Keratinocyte (primary cell): ENCODE results near the gene TSBP1. TPM values are rescaled to one million over a fixed set of nuclear protein-coding genes. Genes with fewer than 3 reads are reported as not detected.

ENCODE experiments used
- DNase-seq: peaks from one replicate; pipeline ENCODE4 v3.0.0-alpha.2; 2011; ENCODE audit warnings: low read depth, missing footprints, low spot score
- FAIRE-seq: peaks from 2 replicates; lab custom pipeline; 2011; peaks lifted over from hg19 to GRCh38; lab: Jason Lieb, UNC
- H2AFZ ChIP-seq: 2 replicates; pipeline ENCODE4 v1.6.0; 2012; ENCODE audit warnings: low read length, control low read depth, inconsistent platforms; ENCODE audit not compliant: control insufficient read depth
- H3K27ac ChIP-seq: 2 replicates; pipeline ENCODE4 v1.5.1; 2011; ENCODE audit warnings: low read length; ENCODE audit not compliant: control insufficient read depth, insufficient read depth
- H3K27me3 ChIP-seq: 3 replicates; pipeline ENCODE4 v1.6.0; 2011; ENCODE audit warnings: low read length; ENCODE audit not compliant: control insufficient read depth, insufficient read depth; ENCODE audit errors: extremely low read depth
- H3K36me3 ChIP-seq, 2 experiments: 2 replicates in 1 of 2; 3 replicates in 1 of 2; pipeline ENCODE4 v1.5.1; 2011; ENCODE audit warnings: low read length in 2 of 2, mild to moderate bottlenecking in 1 of 2; ENCODE audit not compliant: control insufficient read depth in 2 of 2, insufficient read depth in 2 of 2; ENCODE audit errors: extremely low read depth in 1 of 2
- H3K4me1 ChIP-seq: 3 replicates; pipeline ENCODE4 v1.5.1; 2011; ENCODE audit warnings: low read length; ENCODE audit not compliant: control insufficient read depth, insufficient read depth; ENCODE audit errors: extremely low read depth
- H3K4me2 ChIP-seq: 3 replicates; pipeline ENCODE4 v1.6.0; 2011; ENCODE audit warnings: low read depth, low read length; ENCODE audit not compliant: control insufficient read depth, insufficient read depth; ENCODE audit errors: extremely low read depth
- H3K4me3 ChIP-seq, 3 experiments: fragments of 200-600 bp in 1 of 3; sonication (generic) in 1 of 3; 2 replicates in 2 of 3; 3 replicates in 1 of 3; pipeline ENCODE4 v1.5.1; 2011 to 2016; ENCODE audit warnings: low read length in 3 of 3, mild to moderate bottlenecking in 3 of 3, control low read depth in 2 of 3, inconsistent platforms in 1 of 3, low read depth in 1 of 3, mixed read lengths in 1 of 3, mixed run types in 1 of 3, moderate library complexity in 1 of 3; ENCODE audit not compliant: control insufficient read depth in 2 of 3, insufficient read depth in 2 of 3; ENCODE audit errors: extremely low read depth in 1 of 3
- H3K79me2 ChIP-seq: 2 replicates; pipeline ENCODE4 v1.6.0; 2012; ENCODE audit warnings: low read length; ENCODE audit not compliant: control insufficient read depth, insufficient read depth
- H3K9ac ChIP-seq: 3 replicates; pipeline ENCODE4 v1.6.0; 2011; ENCODE audit warnings: low read length; ENCODE audit not compliant: control insufficient read depth, insufficient read depth; ENCODE audit errors: extremely low read depth
- H3K9me1 ChIP-seq: 3 replicates; pipeline ENCODE4 v1.6.0; 2011; ENCODE audit warnings: low read length; ENCODE audit not compliant: control insufficient read depth, insufficient read depth; ENCODE audit errors: extremely low read depth
- H3K9me3 ChIP-seq: 2 replicates; pipeline ENCODE4 v1.5.1; 2012; ENCODE audit warnings: low read depth, low read length; ENCODE audit not compliant: control insufficient read depth
- H4K20me1 ChIP-seq: 3 replicates; pipeline ENCODE4 v1.6.0; 2011; ENCODE audit warnings: low read length; ENCODE audit not compliant: control insufficient read depth, insufficient read depth; ENCODE audit errors: extremely low read depth
- CTCF ChIP-seq, 3 experiments: IDR thresholded peaks in 1 of 3; conservative IDR thresholded peaks in 1 of 3; optimal IDR thresholded peaks in 1 of 3; 2 replicates in 2 of 3; 3 replicates in 1 of 3; pipeline versions ENCODE3 to v1.5.1; 2011; ENCODE audit warnings: low read length in 3 of 3, mild to moderate bottlenecking in 3 of 3, moderate library complexity in 2 of 3, control low read depth in 1 of 3, inconsistent platforms in 1 of 3; ENCODE audit not compliant: insufficient read depth in 2 of 3; ENCODE audit errors: extremely low read depth in 1 of 3
- EZH2 ChIP-seq: IDR thresholded peaks from one replicate; pipeline ENCODE4 v1.6.1; 2012; ENCODE audit warnings: inconsistent platforms, mild to moderate bottlenecking, low read length, moderate library complexity
- dilution Hi-C: fragments of 300-500 bp; cut with MboI; formaldehyde crosslinking; loops from one replicate; pipeline ENCODE4 v1.7.0; 2020; ENCODE audit warnings: low sequenced_read_pairs; ENCODE audit not compliant: extremely low pct_ligation_motif_present
- polyA plus RNA-seq, 5 experiments: library from polyadenylated mRNA; depleted of rRNA in 3 of 5; stranded (reverse) in 3 of 5; stranded (forward) in 1 of 5; unstranded in 1 of 5; fragments of >200 nt; gene quantifications; 1 replicate in 1 of 5; 2 replicates in 3 of 5; 3 replicates in 1 of 5; pipeline versions ENCODE4 v1.2.1 to v1.2.3, GENCODE V29; 2011 to 2012; ENCODE audit warnings: missing spikeins in 2 of 5, low read depth in 1 of 5, low replicate concordance in 1 of 5

The TSBP1 gene
- polyA plus RNA-seq, 1 donor (not counting 4 experiments of a cell fraction or from before 2014, with no cell fraction given), result not detected

- dilution Hi-C loops, result no loop called here
- Histone ChIP-seq H3K9ac (peak overlapping the region; percentile 52), H3K27me3 (no peaks in the 10 kb centered on the region), H2AFZ (peak overlapping the region; percentile 98), H3K9me1 (no peaks in the 10 kb centered on the region), H3K27ac (peak overlapping the region; percentile 66), H3K4me1 (peaks cover 12% of the 10 kb centered on the region), H4K20me1 (no peaks in the 10 kb centered on the region), H3K4me3 (peak overlapping the region; percentile 2 to 65 (median 49)), H3K9me3 (no peaks in the 10 kb centered on the region), H3K36me3 (no peaks in the 10 kb centered on the region), H3K4me2 (peak overlapping the region; percentile 87), H3K79me2 (no peaks in the 10 kb centered on the region)
- TF ChIP-seq EZH2 (no peak), CTCF (optimal IDR thresholded peaks at IDR 0.05 in 1 of 3, IDR thresholded peaks at IDR 0.05 in 1 of 3, conservative IDR thresholded peaks at IDR 0.05 in 1 of 3; ENCODE audit: extremely low read depth in 1 of 3, insufficient read depth in 2 of 3, low read length in 3 of 3) (peak in 2 of 3 experiments; percentile 78 to 98)
- peak; percentile 28 for DNase-seq
- peak; percentile 69 for FAIRE-seq
These were observed 116.2 kb downstream of the TSBP1 start for GRCh38 chr6:32255199-32256153.

GRCh38 chr6:32254761-32255198 is 116.9 kb downstream of the TSBP1 start:
- H3K36me3 ChIP-seq, result no peaks in the 10 kb centered on the region
- TF ChIP-seq EZH2, result no peak
- TF ChIP-seq CTCF (optimal IDR thresholded peaks at IDR 0.05 in 1 of 3, IDR thresholded peaks at IDR 0.05 in 1 of 3, conservative IDR thresholded peaks at IDR 0.05 in 1 of 3; ENCODE audit: extremely low read depth in 1 of 3, insufficient read depth in 2 of 3, low read length in 3 of 3), result no peak
- H3K9me1 ChIP-seq, result no peaks in the 10 kb centered on the region
- no peak overlapping the region for H3K4me2 ChIP-seq
- no peak overlapping the region for H3K9ac ChIP-seq
- no peaks in the 10 kb centered on the region for H3K27me3 ChIP-seq
- no peaks in the 10 kb centered on the region for H3K79me2 ChIP-seq
- no peak overlapping the region for H3K27ac ChIP-seq
- H3K9me3 ChIP-seq, result no peaks in the 10 kb centered on the region
- FAIRE-seq (no peak), DNase-seq (no peak)
- H2AFZ ChIP-seq, result peak overlapping the region; percentile 24
- peak overlapping the region in 2 of 3 experiments; percentile 2 to 65 for H3K4me3 ChIP-seq
- no peaks in the 10 kb centered on the region for H4K20me1 ChIP-seq
- peaks cover 12% of the 10 kb centered on the region for H3K4me1 ChIP-seq
- dilution Hi-C loops, result no loop called here
